ENCODE results near the gene PRSS16. TPM values are rescaled to one million over a fixed set of nuclear protein-coding genes. Genes with fewer than 3 reads are reported as not detected.

Gene PRSS16
- total RNA-seq, 3 donors from 2014 or later (not counting 1 experiment from before 2014, with no cell fraction given), result 2.0 TPM; not detected in 2

GRCh38 chr6:27296106-27296783 lies 48.7 kb downstream of the PRSS16 start:
- no peaks in the 10 kb centered on the region for H3K36me3 ChIP-seq (ENCODE audit: control insufficient read depth, insufficient read depth, low read length)
- Mint-ChIP-seq H3K4me1 (no peaks in the 10 kb centered on the region), H3K9me3 (peaks cover 7 to 10% of the 10 kb centered on the region in 2 donors), H3K27ac (no peak overlapping the region), H3K27me3 (ENCODE audit: low read depth in 2 of 2) (peaks cover 51 to 93% of the 10 kb centered on the region in 2 donors), H3K36me3 (peaks cover 46% of the 10 kb centered on the region), H3K4me3 (no peak overlapping the region)
- intact Hi-C loops (cut with micrococcal nuclease), result loop anchor here (10.0 kb wide), 1 partner anchor 379 kb away; no protein-coding TSS in a partner anchor
- H3K4me3 ChIP-seq (ENCODE audit: low read length), result no peak overlapping the region
- no peak for ATAC-seq
- H3K27me3 ChIP-seq (ENCODE audit: control insufficient read depth, insufficient read depth, low read length), result peaks cover 73% of the 10 kb centered on the region
- 13% methylated on average over 24 of the region's 27 CpGs for WGBS (ENCODE audit: insufficient coverage)
- DNase-seq, result peak in 1 of 2 donors; percentile 24
- TF ChIP-seq CTCF (IDR thresholded peaks at IDR 0.05), result no peak
- H3K9me3 ChIP-seq (ENCODE audit: control insufficient read depth, insufficient read depth, low read length), result peaks cover 42% of the 10 kb centered on the region
- no peaks in the 10 kb centered on the region for H3K4me1 ChIP-seq (ENCODE audit: control insufficient read depth, insufficient read depth, low read length)
- H3K27ac ChIP-seq (ENCODE audit: low read length), result no peak overlapping the region

DNA sequence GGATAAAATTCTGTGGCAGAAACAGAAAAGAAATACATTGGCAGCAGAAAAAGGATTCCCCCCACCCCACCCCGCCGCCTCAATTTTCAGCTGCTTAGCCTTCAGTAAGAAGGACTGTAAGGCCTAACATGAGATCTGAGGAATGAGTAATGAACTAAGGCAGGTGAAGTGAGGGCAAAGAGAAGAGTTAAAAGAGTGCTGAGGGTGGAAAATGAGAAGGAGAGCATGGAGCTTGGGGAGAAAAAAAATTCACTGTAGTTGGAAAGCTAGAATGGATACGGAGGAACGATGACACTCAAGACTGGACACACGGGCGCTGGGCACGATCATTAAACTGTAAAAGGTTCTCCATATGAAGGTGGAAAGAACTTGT lies 50.0 kb downstream of the PRSS16 start:
- Mint-ChIP-seq H3K36me3 (peaks cover 41% of the 10 kb centered on the region), H3K27me3 (ENCODE audit: low read depth in 2 of 2) (peaks cover 51 to 91% of the 10 kb centered on the region in 2 donors), H3K4me1 (no peaks in the 10 kb centered on the region), H3K27ac (no peak overlapping the region), H3K4me3 (no peak overlapping the region), H3K9me3 (peaks cover 3 to 10% of the 10 kb centered on the region in 2 donors)
- no peak for TF ChIP-seq CTCF (IDR thresholded peaks at IDR 0.05)
- ATAC-seq (no peak), DNase-seq (no peak)
- Histone ChIP-seq H3K4me3 (ENCODE audit: low read length) (no peak overlapping the region), H3K27me3 (ENCODE audit: control insufficient read depth, insufficient read depth, low read length) (peaks cover 74% of the 10 kb centered on the region), H3K36me3 (ENCODE audit: control insufficient read depth, insufficient read depth, low read length) (no peaks in the 10 kb centered on the region), H3K4me1 (ENCODE audit: control insufficient read depth, insufficient read depth, low read length) (no peaks in the 10 kb centered on the region), H3K9me3 (ENCODE audit: control insufficient read depth, insufficient read depth, low read length) (peaks cover 34% of the 10 kb centered on the region), H3K27ac (ENCODE audit: low read length) (no peak overlapping the region)
- WGBS (ENCODE audit: insufficient coverage), result 21% methylated on average over 6 of the region's 7 CpGs
- intact Hi-C loops (cut with micrococcal nuclease), result loop anchor here (10.0 kb wide), 1 partner anchor 377 kb away; no protein-coding TSS in a partner anchor

DNA sequence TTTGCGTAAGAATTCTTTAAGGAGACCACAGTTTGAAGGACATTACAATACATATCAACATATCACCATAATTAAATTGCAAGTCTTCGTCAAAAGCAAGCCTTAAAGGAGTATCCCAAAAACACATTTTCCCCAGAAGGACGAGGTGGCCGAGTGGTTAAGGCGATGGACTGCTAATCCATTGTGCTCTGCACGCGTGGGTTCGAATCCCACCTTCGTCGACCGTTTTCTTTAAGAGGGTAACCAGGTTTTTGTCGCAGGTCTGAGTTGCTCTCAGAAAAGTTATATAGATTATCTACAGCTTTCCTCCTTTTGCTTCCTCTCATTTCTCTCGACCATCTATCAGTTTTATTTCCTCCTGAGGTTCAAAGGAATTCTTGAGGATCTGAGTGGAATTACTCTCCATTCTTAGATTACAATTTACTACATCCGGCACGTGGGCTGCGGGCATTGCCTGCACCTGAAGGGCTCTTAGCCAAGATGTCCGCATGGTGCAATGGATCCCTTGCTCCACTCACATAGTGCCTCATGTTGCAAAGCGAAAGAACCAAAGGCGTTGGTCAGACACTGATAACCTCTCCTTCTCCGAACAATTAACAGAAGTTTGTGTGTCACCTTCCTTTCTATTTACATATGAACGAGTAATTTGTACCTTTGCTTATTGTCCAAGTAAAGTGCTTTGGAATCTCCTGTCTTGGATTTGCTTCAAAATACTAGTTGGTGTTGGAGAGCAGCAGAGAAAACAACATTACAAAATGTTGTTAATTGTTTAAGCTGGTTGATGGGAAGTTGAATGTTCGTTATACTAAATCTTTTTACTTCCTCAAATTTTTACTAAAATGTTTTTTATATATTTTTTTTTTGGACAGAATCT lies 50.6 kb downstream of the PRSS16 start:
- Mint-ChIP-seq H3K36me3 (peaks cover 46% of the 10 kb centered on the region), H3K27ac (no peak overlapping the region), H3K27me3 (ENCODE audit: low read depth in 2 of 2) (peaks cover 54 to 95% of the 10 kb centered on the region in 2 donors), H3K4me1 (no peaks in the 10 kb centered on the region), H3K4me3 (no peak overlapping the region), H3K9me3 (peaks cover 3 to 13% of the 10 kb centered on the region in 2 donors)
- Histone ChIP-seq H3K27ac (ENCODE audit: low read length) (no peak overlapping the region), H3K4me3 (ENCODE audit: low read length) (no peak overlapping the region), H3K9me3 (ENCODE audit: control insufficient read depth, insufficient read depth, low read length) (peaks cover 30% of the 10 kb centered on the region), H3K4me1 (ENCODE audit: control insufficient read depth, insufficient read depth, low read length) (no peaks in the 10 kb centered on the region), H3K36me3 (ENCODE audit: control insufficient read depth, insufficient read depth, low read length) (no peaks in the 10 kb centered on the region), H3K27me3 (ENCODE audit: control insufficient read depth, insufficient read depth, low read length) (peaks cover 73% of the 10 kb centered on the region)
- ATAC-seq, result no peak
- intact Hi-C loops (cut with micrococcal nuclease), result loop anchor here (10.0 kb wide), 1 partner anchor 377 kb away; no protein-coding TSS in a partner anchor
- 23% methylated on average over 19 of the region's 22 CpGs for WGBS (ENCODE audit: insufficient coverage)
- TF ChIP-seq CTCF (IDR thresholded peaks at IDR 0.05), result no peak
- no peak for DNase-seq
